ENCODE measurements around the gene SND1.

Gene SND1

DNA sequence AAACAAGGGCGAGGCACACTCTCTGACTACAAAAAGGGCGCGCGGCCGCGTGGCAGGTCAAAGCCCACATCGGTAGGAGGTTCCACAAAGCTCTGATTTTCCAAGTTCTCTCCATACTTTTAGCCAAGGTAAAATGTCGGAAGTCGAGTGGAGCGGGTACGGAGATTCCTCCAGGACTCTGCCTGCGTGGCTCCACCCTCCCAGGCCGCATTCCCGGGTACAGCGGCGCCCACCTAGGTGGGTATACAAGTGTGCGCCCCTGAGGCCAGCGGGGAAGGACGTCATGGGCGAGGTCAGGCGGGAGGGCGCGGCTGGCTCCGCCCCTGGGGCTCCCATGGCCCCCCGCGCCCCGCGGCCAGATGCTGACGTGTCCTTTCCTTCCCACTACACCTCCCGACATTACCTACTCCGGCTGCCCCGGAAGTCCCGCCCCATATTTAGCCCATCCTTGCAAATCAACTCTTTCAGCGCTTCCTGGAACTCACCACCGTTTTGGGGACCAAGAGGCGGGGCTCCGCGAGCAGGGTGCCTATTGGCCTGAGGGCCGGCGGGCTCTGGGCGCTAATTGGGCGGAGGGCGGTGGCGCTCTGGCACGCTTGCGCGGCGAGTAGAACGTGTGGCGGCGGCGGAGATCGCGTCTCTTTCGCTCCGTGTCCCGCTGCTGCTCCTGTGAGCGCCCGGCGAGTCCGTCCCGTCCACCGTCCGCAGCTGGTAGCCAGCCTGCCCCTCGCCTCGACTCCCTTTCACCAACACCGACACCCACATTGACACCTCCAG is at the start of gene SND1:
SND1 (plus strand) TSS at position 639 of the 777 bp plus-strand sequence. CDS start 180 bp downstream, outside the sequence.
- peak; percentile 98 for DNase-seq

DNA sequence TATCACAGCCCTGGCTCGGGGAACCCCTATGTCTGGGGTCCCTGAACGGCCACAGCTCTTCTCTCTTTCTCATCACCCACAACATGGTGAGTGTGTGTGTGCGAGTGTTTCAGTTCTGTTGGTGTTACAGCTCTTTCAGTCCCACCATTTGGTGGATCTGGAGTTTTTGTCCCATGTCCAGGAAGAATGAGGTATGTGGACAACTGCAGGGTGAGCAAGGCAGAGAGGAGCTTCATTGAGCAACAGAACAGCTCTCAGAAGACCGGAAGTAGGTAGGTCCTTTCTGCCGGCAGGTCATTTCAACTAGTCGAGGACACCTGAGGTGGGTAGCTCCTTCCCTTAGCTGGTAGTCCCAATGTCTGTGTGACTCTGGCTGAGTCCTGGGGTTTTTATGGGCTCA is 43.5 kb upstream of the SND1 start:
- DNase-seq: no peak

DNA sequence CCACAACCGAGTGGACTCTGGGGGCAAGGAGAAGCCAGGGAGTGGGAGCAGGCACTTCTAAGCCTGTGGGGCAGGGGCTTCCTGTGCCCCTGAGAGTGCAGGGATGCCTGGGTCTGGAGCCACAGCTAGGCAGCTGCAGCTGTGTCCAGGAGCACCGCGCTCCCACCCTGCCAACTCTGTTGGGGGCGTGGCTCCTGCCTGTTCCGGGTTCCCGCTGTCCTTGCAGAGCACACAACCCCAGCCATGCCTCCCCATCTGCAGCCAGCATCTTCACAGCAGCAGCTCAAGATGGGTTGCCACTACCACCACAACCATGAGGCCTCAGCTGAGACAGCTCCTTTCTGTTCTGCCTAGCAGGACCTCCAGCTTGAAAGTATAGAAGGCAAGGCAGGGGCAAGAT is 42.7 kb upstream of the SND1 start:
- DNase-seq: no peak

DNA sequence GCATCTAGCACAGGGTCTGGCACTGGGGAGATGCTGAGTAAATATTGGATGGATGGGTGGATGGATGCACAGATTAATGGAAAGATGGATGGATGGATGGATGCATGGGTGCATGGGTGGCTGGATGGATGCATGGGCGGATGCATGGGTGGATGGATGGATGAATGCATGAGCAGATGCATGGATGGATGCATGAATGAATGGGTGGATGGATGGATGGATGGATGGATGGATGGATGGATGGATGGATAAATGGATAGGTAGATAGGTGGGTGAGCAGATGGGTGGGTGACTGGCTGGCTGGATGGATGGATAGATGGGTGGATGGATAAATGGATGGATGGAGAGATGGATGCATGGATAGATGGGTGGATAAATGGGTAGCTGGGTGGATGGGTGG is 39.7 kb upstream of the SND1 start:
- DNase-seq: no peak

DNA sequence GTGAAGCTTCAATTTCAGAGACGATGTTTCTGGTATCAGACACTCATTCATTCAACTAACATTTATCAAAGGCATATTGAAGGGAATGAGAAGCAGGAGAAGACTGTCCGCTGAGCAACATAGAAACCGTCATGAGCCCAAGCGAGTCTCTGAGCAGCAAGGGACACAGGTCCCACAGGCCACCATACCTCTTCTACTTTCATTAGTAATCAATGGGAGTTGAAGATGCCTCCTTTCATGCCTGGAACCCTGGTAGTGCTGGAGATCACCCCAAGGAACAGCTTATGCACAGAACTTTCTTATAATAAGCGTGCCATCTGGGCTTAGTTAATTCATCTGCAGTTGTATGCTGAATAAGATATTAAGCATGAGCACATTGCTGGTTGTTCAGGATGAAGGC is 35.3 kb upstream of the SND1 start:
- DNase-seq: no peak

DNA sequence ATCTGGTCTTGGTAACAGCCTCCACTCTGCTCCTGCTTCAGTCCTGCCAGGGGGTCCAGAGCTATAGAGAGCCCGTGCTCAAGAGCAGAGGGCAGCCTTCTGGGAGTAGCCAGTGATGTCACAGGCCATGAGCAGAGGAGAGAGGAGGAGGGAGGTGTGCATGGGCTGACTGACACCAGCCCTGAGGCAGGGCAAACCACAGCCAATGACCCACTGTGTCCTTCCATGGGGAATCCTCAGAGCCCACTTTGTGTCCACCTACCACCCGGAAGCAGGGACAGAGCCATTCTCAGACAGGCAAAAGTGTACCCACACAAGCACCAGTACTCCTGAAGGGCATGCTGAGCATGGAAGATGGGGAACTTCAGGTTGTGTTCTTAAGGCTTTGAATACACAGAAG is 34.0 kb upstream of the SND1 start, which contains the start of gene PAX4:
PAX4 (minus strand) TSS at position 101 of the 400 bp plus-strand sequence. CDS start 2,214 bp downstream, outside the sequence.
- DNase-seq: no peak

DNA sequence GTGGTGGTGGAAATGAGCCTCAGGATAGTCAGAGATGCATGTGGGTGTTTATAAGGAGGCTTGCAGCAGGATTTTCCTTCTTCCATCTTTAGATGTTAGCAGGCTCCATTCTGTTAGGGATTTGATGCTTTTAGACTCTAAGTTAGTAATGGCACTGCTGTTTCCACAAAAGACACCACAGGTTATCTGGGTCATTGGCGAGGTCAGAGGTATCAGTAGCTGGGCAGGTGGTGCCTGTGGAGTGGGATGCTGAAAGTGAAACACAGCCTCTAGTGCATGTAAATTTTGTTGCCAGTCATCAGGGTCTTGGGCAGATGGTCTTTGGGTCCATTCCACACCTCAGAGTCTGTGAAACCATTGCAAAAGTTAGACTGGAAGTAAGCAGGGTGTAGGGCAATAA is 33.2 kb upstream of the SND1 start:
- DNase-seq: no peak

DNA sequence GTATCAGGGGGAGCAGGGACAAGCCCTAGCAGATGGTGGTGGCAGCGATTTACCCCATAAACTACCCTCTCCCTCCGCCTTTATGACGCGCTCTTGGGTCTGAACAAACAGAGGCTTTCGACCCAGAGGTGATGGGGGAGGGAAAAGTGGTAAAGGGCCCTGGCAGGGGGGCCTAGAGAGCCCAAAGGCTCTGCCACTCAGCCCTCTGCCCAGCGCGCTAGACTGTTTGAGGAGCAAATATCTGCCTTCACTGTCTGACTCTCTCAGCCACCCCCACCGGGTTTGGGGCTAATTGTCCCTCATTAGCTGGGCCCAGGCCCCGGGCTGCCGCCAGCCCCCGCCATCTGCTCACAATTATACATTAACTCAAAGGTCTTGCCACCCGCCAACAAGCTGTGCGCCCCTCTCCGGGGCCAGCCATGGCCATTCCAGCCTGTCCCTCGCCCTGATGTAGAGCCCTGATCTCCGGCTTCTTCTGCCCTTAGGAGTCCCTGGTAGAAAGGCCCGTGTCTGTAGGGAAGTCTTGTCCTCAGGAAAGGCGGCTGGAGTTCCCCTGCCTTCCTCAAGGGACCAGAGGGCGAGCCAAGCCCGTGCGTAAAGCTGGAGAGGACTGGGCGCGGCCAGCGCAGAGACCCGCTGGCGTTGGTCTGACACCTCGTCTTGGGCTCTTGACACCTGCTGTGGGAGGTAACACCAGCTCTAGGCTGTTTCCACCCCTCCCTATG is 32.2 kb upstream of the SND1 start:
- peak; percentile 2 for DNase-seq

DNA sequence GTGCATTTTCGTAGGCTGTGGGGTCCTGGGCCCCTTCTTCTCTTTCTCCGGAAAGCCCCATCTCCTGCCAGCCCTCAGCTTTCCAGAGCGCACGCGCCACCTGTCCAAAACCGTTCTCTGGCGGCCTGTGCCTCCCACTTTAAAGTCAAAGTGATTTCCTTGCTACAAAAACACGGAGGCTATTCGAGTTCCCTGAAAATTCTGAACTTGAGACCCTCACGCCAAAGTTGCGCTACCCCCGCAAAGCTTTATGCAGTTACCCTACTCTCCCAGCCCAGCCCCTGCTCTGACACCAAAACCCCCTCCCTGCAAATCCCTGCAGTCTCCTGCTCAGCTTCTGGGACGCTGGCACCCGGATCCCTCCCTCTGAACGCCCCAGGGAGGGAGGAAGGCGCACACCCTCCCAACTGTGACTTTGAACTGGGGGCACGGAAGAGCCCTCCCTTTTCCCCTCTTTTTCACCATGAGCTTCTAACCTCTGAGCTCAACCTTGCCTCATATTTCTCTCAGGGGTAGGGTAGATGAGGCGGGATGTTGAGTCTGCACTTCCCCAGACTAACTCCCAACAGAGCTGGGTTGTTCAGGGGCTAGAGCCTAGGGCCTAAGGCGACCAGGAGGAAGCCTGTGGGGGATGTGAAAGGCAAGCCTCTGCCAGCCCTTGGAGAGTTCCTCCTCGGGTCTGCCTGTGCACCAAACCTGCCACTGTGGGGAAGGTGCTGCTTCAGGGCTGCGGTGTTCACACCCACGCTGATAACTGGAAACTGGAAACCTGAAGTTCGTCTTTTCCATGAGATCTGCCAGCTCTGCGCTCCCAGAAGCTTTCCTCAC is 31.4 kb upstream of the SND1 start:
- DNase-seq: no peak

DNA sequence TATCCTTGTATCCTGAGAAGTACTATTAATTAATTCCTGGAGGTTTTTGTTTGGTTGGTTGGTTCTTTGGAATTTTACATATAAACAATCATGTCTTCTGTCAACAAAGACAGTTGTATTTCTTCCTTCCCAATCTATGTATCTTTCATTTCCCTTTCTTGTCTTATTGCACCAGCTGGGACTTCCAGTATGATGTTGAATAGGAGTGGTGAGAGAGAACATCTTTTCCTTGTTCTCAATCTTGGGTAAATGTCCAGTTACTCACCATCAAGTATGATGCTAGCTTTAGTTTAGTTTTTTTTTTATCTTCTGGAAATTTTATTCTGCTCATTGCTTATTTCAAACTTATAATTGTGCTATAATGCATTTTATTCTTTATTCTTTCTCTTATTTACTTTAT is 26.7 kb upstream of the SND1 start:
- DNase-seq: no peak

DNA sequence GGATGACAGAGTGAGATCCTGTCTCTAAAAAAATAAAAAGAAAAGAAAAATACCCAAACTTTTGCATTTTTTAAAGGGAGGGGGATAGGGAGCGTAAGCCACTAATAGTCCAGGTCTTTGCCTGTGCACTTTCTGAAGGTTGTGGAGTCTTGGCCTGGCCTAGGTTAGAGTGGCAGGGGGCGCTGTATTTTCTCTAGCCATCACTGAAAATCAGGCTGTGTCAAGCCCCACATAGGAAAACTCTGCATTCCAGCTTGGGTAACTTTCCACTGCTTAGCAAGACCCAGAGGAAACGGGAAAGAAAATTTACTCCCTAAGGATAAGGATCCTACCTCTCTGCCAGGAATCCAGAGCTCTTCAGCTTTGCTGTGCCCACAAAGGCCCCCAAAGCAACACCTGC is 23.5 kb upstream of the SND1 start:
- no peak for DNase-seq

DNA sequence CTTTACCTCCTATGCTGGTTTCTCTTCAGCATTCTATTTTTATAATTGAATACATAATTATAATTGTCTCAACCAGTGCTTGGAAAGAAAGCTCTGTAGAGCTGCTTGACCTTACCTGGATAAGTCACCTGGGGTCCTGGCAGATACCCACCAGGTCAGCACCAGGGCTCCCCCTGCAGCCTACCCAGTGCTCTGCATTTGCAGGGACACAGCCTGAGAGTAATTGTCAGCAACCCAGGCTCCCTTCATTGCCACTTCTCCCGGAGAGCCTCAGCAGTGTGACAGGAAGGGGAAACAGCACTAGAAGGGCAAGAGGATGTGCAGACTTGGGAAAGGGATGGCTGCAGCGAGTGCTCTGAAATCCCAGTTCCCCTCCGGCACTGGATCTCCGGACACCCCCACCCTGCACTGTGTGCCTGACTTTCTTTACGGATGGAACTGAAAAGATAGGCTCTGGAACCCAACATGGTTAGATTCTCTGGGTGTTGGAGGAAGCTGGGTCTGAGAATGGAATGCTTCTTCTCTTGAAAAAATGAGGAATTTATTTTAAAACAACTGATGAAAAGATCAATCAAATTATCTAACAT is 22.6 kb upstream of the SND1 start:
- DNase-seq: no peak

DNA sequence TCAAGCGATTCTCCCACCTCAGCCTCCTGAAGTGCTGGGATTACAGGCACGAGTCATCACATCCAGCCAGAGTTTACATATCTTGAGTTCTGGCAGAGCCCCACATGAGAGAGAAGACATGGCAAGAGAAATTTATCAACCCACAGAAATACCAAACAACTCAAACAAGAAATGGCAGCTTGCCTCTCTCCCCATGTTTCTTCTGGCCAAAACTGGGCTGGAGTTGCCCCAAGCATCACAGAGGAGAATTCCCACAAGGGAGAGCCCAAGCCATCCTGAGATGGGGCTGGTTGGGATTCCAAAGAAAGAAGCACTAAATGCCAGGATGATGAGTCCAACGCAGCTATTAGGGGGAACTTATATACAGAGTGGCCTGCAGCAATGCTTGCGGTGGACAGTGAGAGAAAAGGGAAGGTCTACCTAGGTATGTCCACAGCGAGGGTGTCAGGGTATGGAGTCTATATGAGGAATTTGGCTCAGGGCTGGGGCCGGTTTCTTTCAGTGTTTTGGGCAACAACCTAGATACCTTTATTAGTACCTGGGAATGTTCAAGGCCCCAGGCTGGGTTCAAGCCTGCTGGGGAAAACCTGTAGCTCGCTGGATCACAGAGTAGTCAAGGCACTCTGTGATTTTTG is 19.6 kb upstream of the SND1 start:
- DNase-seq: no peak

DNA sequence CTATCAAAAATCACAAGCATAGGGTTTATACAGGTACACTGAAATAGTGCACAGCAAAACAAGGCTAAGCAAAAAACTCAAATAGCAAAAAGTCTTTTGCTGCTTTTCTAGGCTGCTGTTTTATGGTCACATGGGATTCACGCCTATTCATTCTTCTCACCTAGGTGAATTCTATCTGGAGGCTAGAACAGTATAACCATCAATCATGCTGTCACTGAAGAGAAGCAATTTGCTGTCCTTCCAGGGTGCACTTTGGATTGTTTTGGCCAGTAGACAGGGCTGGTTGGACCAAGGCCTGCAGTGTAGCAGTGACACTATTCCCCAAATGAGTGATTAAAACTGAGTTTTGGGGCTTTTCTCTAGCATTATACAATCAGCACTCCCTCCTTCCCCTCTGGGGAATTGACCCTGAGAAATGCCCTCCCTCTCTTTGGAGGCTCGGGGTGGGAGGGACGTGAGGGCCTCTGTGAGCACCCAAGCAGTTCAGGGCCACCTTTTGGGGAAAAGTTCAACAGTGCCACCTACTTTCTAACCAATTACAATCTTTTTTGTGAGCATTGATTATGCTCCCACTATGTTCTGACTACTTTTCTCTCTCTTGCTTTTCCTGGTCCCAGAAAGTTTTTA is 16.2 kb upstream of the SND1 start:
- DNase-seq: no peak

DNA sequence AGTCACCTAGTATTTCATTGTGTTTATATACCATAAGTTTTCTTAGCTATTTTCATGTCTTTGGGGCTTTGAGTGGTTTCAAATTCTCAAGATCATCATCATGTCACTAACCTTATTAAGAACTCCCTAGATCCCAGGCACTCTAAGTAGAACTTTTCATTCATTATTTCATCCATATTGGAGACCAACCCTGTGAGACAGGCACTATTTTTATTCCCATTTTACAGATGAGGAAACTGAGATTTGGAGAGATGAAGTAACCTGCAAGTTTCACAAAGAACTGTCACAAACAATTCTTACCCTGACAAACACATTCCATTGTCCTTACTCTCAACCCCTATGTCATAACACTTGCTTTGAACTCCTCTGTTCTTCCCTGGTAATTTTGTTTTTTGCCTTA is 13.8 kb upstream of the SND1 start:
- DNase-seq: no peak

DNA sequence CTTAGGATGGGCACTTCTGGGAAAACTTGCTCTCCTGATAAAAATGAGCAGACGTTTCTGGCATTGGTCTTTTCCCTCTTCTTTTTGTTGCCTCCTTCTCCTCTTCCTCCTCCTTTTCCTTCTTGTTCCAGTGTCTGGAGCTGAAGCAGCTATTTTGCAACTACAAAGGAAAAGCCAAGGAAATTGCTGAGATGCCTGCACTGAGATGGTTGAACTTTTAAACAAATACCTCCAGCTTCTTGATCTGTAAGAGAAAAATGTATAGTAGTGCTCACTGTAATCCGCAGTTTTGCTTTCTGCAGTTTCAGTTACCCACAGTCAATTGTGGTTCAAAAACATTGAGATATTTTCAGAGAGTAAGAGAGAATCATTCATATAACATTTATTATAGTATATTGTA is 7.5 kb upstream of the SND1 start:
- no peak for DNase-seq

DNA sequence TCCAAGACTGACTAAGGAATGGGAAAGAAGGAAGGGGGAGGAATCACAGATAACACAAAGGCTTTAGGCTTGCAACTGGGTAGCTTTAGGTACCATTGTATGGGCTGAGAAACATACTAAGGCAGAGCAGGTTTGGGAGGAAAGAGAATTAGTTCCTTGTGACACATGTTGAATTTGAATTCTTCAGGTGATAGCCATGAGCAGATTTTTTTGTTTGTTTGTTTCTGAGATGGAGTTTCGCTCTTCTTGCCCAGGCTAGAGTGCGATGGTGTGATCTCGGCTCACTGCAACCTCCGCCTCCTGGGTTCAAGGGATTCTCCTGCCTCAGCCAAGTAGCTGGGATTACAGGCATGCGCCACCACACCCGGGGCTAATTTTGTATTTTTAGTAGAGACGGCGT is 4.4 kb upstream of the SND1 start:
- DNase-seq: no peak

DNA sequence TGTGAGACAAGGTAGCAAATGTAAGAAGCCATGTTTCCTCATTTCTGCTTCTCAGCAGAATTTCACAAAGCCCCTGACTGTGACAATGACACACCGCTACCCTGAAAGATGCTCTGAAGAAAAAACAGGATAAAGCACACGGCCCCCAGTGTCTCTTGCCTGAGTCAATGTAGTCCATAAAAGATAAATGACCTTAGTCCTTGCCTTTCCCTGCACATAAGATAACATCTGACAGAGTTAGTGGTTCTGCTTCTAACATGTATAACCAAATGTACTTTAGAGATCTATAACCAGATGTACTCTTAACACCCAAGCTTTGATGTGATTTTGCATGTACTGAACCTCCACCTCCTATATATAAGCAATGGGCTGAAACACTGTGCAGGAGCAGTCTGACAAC is 3.0 kb upstream of the SND1 start:
- no peak for DNase-seq

DNA sequence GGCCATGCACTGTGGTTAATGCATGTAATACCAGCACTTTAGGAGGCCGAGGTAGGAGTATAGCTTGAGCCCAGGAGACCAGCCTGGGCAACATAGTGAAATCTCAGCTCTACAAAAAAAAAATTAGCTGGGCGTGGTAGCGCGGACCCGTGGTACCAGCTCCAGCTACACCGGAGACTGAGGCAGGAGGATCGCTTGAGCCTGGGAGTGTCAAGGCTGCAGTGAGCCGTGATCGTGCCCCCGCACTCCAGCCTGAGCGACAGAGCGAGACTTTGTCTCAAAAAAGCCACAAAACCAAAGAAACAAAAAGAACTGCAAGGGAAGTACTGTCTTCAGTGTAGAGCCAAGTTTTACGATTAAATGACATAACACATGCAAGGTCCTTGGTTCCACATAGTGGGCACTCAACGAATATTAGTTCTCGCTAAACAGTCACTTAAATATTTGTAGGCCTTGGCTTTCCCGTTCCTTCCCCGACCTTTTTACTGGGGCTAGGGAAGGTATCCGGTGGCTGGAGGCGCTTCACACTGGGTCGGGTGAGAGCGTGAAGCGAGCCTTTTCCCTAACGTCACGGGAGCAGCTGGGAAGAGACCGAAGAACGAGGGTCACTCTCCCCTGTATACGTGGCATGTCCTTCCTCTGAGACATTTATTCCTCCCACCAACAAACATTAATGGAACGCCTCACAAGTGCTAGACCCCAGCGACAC is 993 bp upstream of the SND1 start:
- no peak for DNase-seq

DNA sequence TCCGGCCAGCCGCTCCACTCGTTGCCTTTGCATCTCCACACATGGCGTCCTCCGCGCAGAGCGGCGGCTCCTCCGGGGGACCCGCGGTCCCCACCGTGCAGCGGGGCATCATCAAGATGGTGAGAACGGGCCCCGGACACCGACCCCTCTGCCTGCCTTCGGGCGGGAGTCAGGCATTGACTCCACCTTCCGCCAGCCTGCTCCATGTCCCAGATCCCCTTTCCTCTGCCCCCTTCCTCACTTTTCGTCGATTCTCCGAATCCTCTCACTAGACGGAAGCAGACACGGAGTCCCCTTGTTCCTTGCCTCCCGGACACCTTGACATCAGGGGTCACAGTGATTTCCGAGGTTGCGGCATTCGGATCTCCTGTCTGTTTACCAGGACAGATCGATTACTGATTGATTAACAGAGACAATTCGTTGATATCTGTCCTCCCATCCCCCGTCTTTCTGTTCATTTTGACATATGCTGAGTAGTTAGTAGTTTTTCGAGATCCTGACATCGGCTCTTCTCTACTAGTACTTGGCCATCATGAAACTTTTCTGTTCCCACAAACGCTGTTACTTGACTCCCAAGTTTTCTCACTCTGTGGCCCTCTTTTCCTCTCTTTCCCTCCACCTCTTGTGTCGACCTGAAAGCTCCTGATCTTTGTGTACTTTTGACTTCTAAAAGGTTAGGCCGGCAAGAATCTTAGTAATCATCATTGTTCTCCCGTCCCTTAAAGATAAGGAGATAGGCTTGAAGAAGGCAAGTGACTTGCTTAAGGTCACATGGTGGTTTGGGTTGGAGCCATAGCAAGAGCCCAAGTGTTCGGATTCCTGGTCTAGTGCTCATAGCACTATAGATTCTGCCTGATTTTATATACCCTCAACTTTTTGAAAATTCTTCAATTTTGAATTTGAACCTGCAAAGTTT is 597 bp downstream of the SND1 start:
- no peak for DNase-seq
